Measurements from ENCODE around the gene ADGRD2. TPM values are rescaled to one million over a fixed set of nuclear protein-coding genes. Genes with fewer than 3 reads are reported as not detected.
A peak's percentile ranks its signal among the peaks of the same experiment; 100 is the strongest.

The ADGRD2 gene
- total and polyA plus RNA-seq, 9 of the 15 experiments (the other 6 are each of a cell fraction or from before 2014, with no cell fraction given): not detected

DNA sequence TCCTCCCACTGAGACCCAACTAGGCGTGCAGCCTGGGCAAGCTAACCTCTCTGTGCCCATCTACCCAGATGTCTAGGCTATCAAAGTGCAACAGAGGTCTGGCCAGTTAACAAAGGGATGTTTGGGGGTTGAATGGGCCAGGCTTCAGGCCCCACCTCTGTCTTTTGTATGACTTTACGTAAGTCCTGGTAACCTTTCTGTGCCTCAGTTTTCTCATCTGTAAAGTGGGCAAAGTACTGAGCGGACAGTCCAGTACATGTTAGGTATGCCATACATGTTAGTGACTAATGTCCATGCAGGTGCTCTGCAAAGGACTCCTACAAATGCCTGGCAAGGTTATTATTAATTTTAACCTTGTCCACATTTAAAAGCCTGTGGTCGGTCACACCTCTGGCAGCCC is 43.0 kb downstream of the ADGRD2 start:
- Histone ChIP-seq H3K79me2 (ENCODE audit: control insufficient read depth, insufficient read depth, low read length) (no peaks in the 10 kb centered on the region), H3K9me1 (ENCODE audit: control insufficient read depth, insufficient read depth, low read length) (no peaks in the 10 kb centered on the region), H3K4me2 (ENCODE audit: insufficient read depth, low read length) (no peak overlapping the region), H3K9ac (ENCODE audit: insufficient read depth in 1 of 2, low read depth in 2 of 2, low read length in 2 of 2) (no peak overlapping the region), H3K4me3 (no peak overlapping the region), H4K20me1 (replicated peaks; ENCODE audit: control insufficient read depth, insufficient read depth, low read length) (peaks cover 26% of the 10 kb centered on the region; the same call in 1 of the 2 replicates), H3K36me3 (ENCODE audit: control insufficient read depth, insufficient read depth, low read length) (no peaks in the 10 kb centered on the region), H3K9me3 (replicated peaks; ENCODE audit: control insufficient read depth, insufficient read depth, low read depth, low read length) (no peaks in the 10 kb centered on the region), H2AFZ (ENCODE audit: low read depth, low read length) (no peak overlapping the region), H3K27ac (ENCODE audit: extremely low read depth, low read depth, low read length) (no peak overlapping the region), H3K4me1 (replicated peaks in 1 of 2; ENCODE audit: control insufficient read depth in 2 of 2, insufficient read depth in 2 of 2, low read length in 2 of 2) (peaks cover 11 to 54% of the 10 kb centered on the region in 2 experiments; a peak in 3 of 5 replicates), H3K27me3 (ENCODE audit: control insufficient read depth in 2 of 2, insufficient read depth in 2 of 2, low read length in 2 of 2) (peaks cover 8 to 81% of the 10 kb centered on the region in 2 experiments; a peak in 4 of 5 replicates)
- intact Hi-C loops (cut with micrococcal nuclease): no loop called here
- POLR2A ChIA-PET: interaction anchor here (1.0 to 1.1 kb wide), 2 partner anchors 9 kb away, joined by 4 to 6 read pairs; no protein-coding TSS in a partner anchor
- CTCF ChIA-PET (ENCODE audit: low intra/inter-chr PET ratio): no interaction called here
- in situ Hi-C loops (cut with MboI): no loop called here
- TF ChIP-seq TRIM25 (IDR thresholded peaks at IDR 0.05; ENCODE audit: borderline replicate concordance) (no peak), MBD2 (IDR thresholded peaks at IDR 0.05; ENCODE audit: borderline replicate concordance, low read depth) (no peak), ZNF263 (CRISPR knock-in tag; IDR thresholded peaks at IDR 0.05; ENCODE audit: borderline replicate concordance) (no peak), ZFP1 (CRISPR knock-in tag; IDR thresholded peaks at IDR 0.05) (no peak), BCOR (IDR thresholded peaks at IDR 0.05) (peak; percentile 82), PTRF (tag; IDR thresholded peaks at IDR 0.05) (no peak), GTF2F1 (IDR thresholded peaks at IDR 0.05; ENCODE audit: low read depth, low read length) (no peak), RBM25 (IDR thresholded peaks at IDR 0.05; ENCODE audit: low read depth, low read length, severe bottlenecking) (peak; percentile 74), CBFB (CRISPR knock-in tag; IDR thresholded peaks at IDR 0.05) (no peak), ESRRA (IDR thresholded peaks at IDR 0.05; ENCODE audit: borderline replicate concordance, low read depth) (peak; percentile 86), SMARCE1 (IDR thresholded peaks at IDR 0.05) (no peak), POLR2AphosphoS2 (IDR thresholded peaks at IDR 0.05; ENCODE audit: low read length) (no peak), ARID2 (IDR thresholded peaks at IDR 0.05) (no peak), MED1 (CRISPR knock-in tag; IDR thresholded peaks at IDR 0.05; ENCODE audit: borderline replicate concordance) (no peak)
- TF ChIP-seq, protein P1, sequence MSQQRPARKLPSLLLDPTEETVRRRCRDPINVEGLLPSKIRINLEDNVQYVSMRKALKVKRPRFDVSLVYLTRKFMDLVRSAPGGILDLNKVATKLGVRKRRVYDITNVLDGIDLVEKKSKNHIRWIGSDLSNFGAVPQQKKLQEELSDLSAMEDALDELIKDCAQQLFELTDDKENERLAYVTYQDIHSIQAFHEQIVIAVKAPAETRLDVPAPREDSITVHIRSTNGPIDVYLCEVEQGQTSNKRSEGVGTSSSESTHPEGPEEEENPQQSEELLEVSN (IDR thresholded peaks at IDR 0.05; ENCODE audit: borderline replicate concordance in 1 of 2, extremely low read depth in 1 of 2, insufficient read depth in 1 of 2, insufficient read length in 1 of 2, low read depth in 1 of 2, low read length in 1 of 2, poor library complexity in 1 of 2, severe bottlenecking in 1 of 2): no peak
- TF ChIP-seq, protein P2, sequence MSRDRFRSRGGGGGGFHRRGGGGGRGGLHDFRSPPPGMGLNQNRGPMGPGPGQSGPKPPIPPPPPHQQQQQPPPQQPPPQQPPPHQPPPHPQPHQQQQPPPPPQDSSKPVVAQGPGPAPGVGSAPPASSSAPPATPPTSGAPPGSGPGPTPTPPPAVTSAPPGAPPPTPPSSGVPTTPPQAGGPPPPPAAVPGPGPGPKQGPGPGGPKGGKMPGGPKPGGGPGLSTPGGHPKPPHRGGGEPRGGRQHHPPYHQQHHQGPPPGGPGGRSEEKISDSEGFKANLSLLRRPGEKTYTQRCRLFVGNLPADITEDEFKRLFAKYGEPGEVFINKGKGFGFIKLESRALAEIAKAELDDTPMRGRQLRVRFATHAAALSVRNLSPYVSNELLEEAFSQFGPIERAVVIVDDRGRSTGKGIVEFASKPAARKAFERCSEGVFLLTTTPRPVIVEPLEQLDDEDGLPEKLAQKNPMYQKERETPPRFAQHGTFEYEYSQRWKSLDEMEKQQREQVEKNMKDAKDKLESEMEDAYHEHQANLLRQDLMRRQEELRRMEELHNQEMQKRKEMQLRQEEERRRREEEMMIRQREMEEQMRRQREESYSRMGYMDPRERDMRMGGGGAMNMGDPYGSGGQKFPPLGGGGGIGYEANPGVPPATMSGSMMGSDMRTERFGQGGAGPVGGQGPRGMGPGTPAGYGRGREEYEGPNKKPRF (IDR thresholded peaks at IDR 0.05; ENCODE audit: low read depth, low read length): no peak
- TF ChIP-seq, protein P3, sequence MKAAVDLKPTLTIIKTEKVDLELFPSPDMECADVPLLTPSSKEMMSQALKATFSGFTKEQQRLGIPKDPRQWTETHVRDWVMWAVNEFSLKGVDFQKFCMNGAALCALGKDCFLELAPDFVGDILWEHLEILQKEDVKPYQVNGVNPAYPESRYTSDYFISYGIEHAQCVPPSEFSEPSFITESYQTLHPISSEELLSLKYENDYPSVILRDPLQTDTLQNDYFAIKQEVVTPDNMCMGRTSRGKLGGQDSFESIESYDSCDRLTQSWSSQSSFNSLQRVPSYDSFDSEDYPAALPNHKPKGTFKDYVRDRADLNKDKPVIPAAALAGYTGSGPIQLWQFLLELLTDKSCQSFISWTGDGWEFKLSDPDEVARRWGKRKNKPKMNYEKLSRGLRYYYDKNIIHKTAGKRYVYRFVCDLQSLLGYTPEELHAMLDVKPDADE (conservative IDR thresholded peaks at IDR 0.05; ENCODE audit: control insufficient read depth, low read depth, low read length): no peak
- 28% methylated on average over 4 of the region's 4 CpGs for WGBS (ENCODE audit: insufficient coverage, low coverage, missing lambda C conversion rate)
- ATAC-seq (no peak), FAIRE-seq (no peak), DNase-seq (ENCODE audit: extremely low read depth in 1 of 4, low spot score in 3 of 4) (no peak)
- BruUV-seq (replicated peaks): no TSS peak

All from K562 (cell line).